Measurements from ENCODE around the gene AGO3. TPM values are rescaled to one million over a fixed set of nuclear protein-coding genes. Genes with fewer than 3 reads are reported as not detected.
"Not testable (repeated sequence)": the region's sequence is repeated elsewhere in the genome, so short reads cannot be mapped to it uniquely, and the experiment has no call there.

Gene AGO3
- total and polyA plus RNA-seq, 2 experiments from 2014 or later = 19.2 to 27.3 TPM

GRCh38 chr1:35887508-35887907 lies 43.4 kb upstream of the AGO3 start (continued):
- no peak for TF ChIP-seq JUNB (IDR thresholded peaks at IDR 0.05; ENCODE audit: unreplicated experiment)
- TF ChIP-seq ZNF331 (CRISPR knock-in tag; IDR thresholded peaks at IDR 0.05; ENCODE audit: low read depth) = no peak
- no peak for TF ChIP-seq STAT1 (IDR thresholded peaks at IDR 0.05; ENCODE audit: unreplicated experiment)
- TF ChIP-seq, protein P1, sequence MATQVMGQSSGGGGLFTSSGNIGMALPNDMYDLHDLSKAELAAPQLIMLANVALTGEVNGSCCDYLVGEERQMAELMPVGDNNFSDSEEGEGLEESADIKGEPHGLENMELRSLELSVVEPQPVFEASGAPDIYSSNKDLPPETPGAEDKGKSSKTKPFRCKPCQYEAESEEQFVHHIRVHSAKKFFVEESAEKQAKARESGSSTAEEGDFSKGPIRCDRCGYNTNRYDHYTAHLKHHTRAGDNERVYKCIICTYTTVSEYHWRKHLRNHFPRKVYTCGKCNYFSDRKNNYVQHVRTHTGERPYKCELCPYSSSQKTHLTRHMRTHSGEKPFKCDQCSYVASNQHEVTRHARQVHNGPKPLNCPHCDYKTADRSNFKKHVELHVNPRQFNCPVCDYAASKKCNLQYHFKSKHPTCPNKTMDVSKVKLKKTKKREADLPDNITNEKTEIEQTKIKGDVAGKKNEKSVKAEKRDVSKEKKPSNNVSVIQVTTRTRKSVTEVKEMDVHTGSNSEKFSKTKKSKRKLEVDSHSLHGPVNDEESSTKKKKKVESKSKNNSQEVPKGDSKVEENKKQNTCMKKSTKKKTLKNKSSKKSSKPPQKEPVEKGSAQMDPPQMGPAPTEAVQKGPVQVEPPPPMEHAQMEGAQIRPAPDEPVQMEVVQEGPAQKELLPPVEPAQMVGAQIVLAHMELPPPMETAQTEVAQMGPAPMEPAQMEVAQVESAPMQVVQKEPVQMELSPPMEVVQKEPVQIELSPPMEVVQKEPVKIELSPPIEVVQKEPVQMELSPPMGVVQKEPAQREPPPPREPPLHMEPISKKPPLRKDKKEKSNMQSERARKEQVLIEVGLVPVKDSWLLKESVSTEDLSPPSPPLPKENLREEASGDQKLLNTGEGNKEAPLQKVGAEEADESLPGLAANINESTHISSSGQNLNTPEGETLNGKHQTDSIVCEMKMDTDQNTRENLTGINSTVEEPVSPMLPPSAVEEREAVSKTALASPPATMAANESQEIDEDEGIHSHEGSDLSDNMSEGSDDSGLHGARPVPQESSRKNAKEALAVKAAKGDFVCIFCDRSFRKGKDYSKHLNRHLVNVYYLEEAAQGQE (IDR thresholded peaks at IDR 0.05; ENCODE audit: unreplicated experiment) = no peak
- TF ChIP-seq EZH2phosphoT487 (IDR thresholded peaks at IDR 0.05; ENCODE audit: unreplicated experiment) = no peak
- no peak for TF ChIP-seq EZH2 (IDR thresholded peaks at IDR 0.05; ENCODE audit: low read depth, unreplicated experiment)
- TF ChIP-seq POLR2AphosphoS5 (IDR thresholded peaks at IDR 0.05; ENCODE audit: low read depth) = no peak
- TF ChIP-seq NANOG (IDR thresholded peaks at IDR 0.05; ENCODE audit: borderline replicate concordance) = no peak
- no peak for TF ChIP-seq ZNF114 (CRISPR knock-in tag; IDR thresholded peaks at IDR 0.05)
- TF ChIP-seq CTCF (conservative IDR thresholded peaks at IDR 0.05; ENCODE audit: low read depth in 2 of 2) = no peak
- no peak for TF ChIP-seq CREB1 (CRISPR knock-in tag; IDR thresholded peaks at IDR 0.05; ENCODE audit: low read depth)

- H3K79me2 ChIP-seq (replicated peaks; ENCODE audit: insufficient read depth) = peaks cover 83% of the 10 kb centered on the region
Observed at GRCh38 chr1:35888255-35888654, 42.6 kb upstream of the AGO3 start.

GRCh38 chr1:35888981-35889380 lies 41.9 kb upstream of the AGO3 start:
- H3F3A ChIP-seq (replicated peaks; ENCODE audit: low read depth) = peaks cover 14% of the 10 kb centered on the region; the same call in 1 of the 2 replicates
- not testable (repeated sequence) for H3K9me2 ChIP-seq (ENCODE audit: insufficient read depth); ATAC-seq; H3K9me3 Mint-ChIP-seq; H3K4me3 ChIP-seq; H3K4me2 ChIP-seq; H3K27ac ChIP-seq (ENCODE audit: low read depth); H3K4me3 Mint-ChIP-seq; H3K27me3 ChIP-seq (ENCODE audit: insufficient read depth); H2AFZ ChIP-seq; H3K27me3 Mint-ChIP-seq (ENCODE audit: insufficient read depth, low read depth, poor library complexity); DNase-seq (ENCODE audit: low spot score); H3K27ac Mint-ChIP-seq
- H3K36me3 ChIP-seq (ENCODE audit: insufficient read depth) = peaks cover 19% of the 10 kb centered on the region
- Mint-ChIP-seq H3K4me1 (peaks cover 48% of the 10 kb centered on the region), H3K36me3 (ENCODE audit: low read depth) (peaks cover 49% of the 10 kb centered on the region)
- H3K79me2 ChIP-seq (replicated peaks; ENCODE audit: insufficient read depth) = peaks cover 76% of the 10 kb centered on the region
- peaks cover 33% of the 10 kb centered on the region for H3K4me1 ChIP-seq (ENCODE audit: insufficient read depth)
- peaks cover 50% of the 10 kb centered on the region for H4K20me1 ChIP-seq (replicated peaks; ENCODE audit: insufficient read depth)

More at GRCh38 chr1:35888255-35888654, 42.6 kb upstream of the AGO3 start:
- Histone ChIP-seq H3K4me3 (no peak overlapping the region), H3K9me2 (ENCODE audit: insufficient read depth) (no peaks in the 10 kb centered on the region), H3F3A (replicated peaks; ENCODE audit: low read depth) (peaks cover 14% of the 10 kb centered on the region; the same call in 1 of the 2 replicates), H3K4me2 (no peak overlapping the region), H3K27me3 (ENCODE audit: insufficient read depth) (no peaks in the 10 kb centered on the region), H4K20me1 (replicated peaks; ENCODE audit: insufficient read depth) (peaks cover 45% of the 10 kb centered on the region), H3K36me3 (ENCODE audit: insufficient read depth) (peaks cover 19% of the 10 kb centered on the region), H3K4me1 (ENCODE audit: insufficient read depth) (peaks cover 33% of the 10 kb centered on the region), H2AFZ (no peak overlapping the region), H3K27ac (ENCODE audit: low read depth) (no peak overlapping the region)
- H3K4me1 Mint-ChIP-seq = peaks cover 48% of the 10 kb centered on the region
- DNase-seq (ENCODE audit: low spot score) (no peak), ATAC-seq (no peak)
- H3K4me3 Mint-ChIP-seq = no peak overlapping the region
- TF ChIP-seq EZH2 (IDR thresholded peaks at IDR 0.05; ENCODE audit: low read depth, unreplicated experiment) = no peak
- no peak for TF ChIP-seq POLR2AphosphoS5 (IDR thresholded peaks at IDR 0.05; ENCODE audit: low read depth)
- TF ChIP-seq, protein P2, sequence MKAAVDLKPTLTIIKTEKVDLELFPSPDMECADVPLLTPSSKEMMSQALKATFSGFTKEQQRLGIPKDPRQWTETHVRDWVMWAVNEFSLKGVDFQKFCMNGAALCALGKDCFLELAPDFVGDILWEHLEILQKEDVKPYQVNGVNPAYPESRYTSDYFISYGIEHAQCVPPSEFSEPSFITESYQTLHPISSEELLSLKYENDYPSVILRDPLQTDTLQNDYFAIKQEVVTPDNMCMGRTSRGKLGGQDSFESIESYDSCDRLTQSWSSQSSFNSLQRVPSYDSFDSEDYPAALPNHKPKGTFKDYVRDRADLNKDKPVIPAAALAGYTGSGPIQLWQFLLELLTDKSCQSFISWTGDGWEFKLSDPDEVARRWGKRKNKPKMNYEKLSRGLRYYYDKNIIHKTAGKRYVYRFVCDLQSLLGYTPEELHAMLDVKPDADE (IDR thresholded peaks at IDR 0.05) = no peak
- no peak for TF ChIP-seq ZNF114 (CRISPR knock-in tag; IDR thresholded peaks at IDR 0.05)
- peaks cover 41% of the 10 kb centered on the region for H3K36me3 Mint-ChIP-seq (ENCODE audit: low read depth)
- H3K27me3 Mint-ChIP-seq (ENCODE audit: insufficient read depth, low read depth, poor library complexity) = peaks cover 11% of the 10 kb centered on the region
- H3K9me3 Mint-ChIP-seq = no peaks in the 10 kb centered on the region
- H3K27ac Mint-ChIP-seq = no peak overlapping the region
